Measurements from ENCODE around the gene RIN1. TPM values are rescaled to one million over a fixed set of nuclear protein-coding genes. Genes with fewer than 3 reads are reported as not detected.
A peak's percentile ranks its signal among the peaks of the same experiment; 100 is the strongest.

RIN1 gene
- total and polyA plus RNA-seq, 2 of the 13 experiments (the other 11 are each of a cell fraction or from before 2014, with no cell fraction given), result 2.4 to 4.1 TPM

DNA sequence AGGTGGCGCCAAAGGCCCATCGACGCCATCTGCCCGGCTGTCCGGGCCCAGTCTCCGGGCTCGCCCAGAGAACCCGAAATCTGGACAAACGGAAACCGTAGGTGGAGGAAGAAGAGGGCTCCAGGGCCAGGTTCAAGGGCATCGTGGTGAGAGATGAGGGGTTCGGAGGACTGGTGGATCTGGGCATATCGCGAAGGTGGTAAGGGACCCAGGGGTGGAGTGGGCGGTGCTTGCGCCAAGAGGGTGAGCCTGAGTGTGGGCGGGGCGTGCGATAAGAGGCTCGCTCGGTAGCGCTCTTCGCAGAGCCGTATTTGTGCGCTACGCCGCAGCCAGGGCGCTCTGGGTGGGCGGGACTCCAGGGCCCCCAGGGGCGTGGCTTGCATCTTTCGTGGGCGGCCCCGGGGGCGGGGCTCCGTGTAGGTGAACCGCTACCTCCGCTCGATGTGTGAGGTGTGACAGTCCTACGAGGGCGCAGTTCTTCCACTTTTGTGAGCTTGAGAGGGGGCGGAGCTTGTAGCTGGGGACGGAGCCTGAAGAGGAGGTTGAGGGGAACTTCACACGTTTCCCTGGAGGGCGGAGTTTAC is 24.2 kb downstream of the RIN1 start (continued):
- TF ChIP-seq E2F1 (CRISPR knock-in tag; IDR thresholded peaks at IDR 0.05) (0 out of 2 replicates have a peak, but pooled peaks have one; percentile 9), ESRRA (CRISPR knock-in tag; IDR thresholded peaks at IDR 0.05; ENCODE audit: low read depth) (peak; percentile 63; the same call in 1 of the 2 replicates), ZNF256 (CRISPR knock-in tag; conservative IDR thresholded peaks at IDR 0.05) (no peak), NR3C1 (CRISPR knock-in tag; IDR thresholded peaks at IDR 0.05) (no peak), ZNF329 (CRISPR knock-in tag; IDR thresholded peaks at IDR 0.05; ENCODE audit: low read depth) (no peak)
- TF ChIP-seq, protein P1, sequence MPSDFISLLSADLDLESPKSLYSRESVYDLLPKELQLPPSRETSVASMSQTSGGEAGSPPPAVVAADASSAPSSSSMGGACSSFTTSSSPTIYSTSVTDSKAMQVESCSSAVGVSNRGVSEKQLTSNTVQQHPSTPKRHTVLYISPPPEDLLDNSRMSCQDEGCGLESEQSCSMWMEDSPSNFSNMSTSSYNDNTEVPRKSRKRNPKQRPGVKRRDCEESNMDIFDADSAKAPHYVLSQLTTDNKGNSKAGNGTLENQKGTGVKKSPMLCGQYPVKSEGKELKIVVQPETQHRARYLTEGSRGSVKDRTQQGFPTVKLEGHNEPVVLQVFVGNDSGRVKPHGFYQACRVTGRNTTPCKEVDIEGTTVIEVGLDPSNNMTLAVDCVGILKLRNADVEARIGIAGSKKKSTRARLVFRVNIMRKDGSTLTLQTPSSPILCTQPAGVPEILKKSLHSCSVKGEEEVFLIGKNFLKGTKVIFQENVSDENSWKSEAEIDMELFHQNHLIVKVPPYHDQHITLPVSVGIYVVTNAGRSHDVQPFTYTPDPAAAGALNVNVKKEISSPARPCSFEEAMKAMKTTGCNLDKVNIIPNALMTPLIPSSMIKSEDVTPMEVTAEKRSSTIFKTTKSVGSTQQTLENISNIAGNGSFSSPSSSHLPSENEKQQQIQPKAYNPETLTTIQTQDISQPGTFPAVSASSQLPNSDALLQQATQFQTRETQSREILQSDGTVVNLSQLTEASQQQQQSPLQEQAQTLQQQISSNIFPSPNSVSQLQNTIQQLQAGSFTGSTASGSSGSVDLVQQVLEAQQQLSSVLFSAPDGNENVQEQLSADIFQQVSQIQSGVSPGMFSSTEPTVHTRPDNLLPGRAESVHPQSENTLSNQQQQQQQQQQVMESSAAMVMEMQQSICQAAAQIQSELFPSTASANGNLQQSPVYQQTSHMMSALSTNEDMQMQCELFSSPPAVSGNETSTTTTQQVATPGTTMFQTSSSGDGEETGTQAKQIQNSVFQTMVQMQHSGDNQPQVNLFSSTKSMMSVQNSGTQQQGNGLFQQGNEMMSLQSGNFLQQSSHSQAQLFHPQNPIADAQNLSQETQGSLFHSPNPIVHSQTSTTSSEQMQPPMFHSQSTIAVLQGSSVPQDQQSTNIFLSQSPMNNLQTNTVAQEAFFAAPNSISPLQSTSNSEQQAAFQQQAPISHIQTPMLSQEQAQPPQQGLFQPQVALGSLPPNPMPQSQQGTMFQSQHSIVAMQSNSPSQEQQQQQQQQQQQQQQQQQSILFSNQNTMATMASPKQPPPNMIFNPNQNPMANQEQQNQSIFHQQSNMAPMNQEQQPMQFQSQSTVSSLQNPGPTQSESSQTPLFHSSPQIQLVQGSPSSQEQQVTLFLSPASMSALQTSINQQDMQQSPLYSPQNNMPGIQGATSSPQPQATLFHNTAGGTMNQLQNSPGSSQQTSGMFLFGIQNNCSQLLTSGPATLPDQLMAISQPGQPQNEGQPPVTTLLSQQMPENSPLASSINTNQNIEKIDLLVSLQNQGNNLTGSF (CRISPR knock-in tag; IDR thresholded peaks at IDR 0.05), result no peak
- TF ChIP-seq, protein P2, sequence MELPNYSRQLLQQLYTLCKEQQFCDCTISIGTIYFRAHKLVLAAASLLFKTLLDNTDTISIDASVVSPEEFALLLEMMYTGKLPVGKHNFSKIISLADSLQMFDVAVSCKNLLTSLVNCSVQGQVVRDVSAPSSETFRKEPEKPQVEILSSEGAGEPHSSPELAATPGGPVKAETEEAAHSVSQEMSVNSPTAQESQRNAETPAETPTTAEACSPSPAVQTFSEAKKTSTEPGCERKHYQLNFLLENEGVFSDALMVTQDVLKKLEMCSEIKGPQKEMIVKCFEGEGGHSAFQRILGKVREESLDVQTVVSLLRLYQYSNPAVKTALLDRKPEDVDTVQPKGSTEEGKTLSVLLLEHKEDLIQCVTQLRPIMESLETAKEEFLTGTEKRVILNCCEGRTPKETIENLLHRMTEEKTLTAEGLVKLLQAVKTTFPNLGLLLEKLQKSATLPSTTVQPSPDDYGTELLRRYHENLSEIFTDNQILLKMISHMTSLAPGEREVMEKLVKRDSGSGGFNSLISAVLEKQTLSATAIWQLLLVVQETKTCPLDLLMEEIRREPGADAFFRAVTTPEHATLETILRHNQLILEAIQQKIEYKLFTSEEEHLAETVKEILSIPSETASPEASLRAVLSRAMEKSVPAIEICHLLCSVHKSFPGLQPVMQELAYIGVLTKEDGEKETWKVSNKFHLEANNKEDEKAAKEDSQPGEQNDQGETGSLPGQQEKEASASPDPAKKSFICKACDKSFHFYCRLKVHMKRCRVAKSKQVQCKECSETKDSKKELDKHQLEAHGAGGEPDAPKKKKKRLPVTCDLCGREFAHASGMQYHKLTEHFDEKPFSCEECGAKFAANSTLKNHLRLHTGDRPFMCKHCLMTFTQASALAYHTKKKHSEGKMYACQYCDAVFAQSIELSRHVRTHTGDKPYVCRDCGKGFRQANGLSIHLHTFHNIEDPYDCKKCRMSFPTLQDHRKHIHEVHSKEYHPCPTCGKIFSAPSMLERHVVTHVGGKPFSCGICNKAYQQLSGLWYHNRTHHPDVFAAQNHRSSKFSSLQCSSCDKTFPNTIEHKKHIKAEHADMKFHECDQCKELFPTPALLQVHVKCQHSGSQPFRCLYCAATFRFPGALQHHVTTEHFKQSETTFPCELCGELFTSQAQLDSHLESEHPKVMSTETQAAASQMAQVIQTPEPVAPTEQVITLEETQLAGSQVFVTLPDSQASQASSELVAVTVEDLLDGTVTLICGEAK (IDR thresholded peaks at IDR 0.05), result no peak
- TF ChIP-seq, protein P2 (CRISPR knock-in tag; IDR thresholded peaks at IDR 0.05), result no peak; the same call in none of the 2 replicates

All from HepG2 (cell line).